ENCODE data around the gene ABCA2.
A peak's percentile ranks its signal among the peaks of the same experiment; 100 is the strongest.

The ABCA2 gene

GRCh38 chr9:136982232-136983051 lies 45.6 kb downstream of the ABCA2 start, which contains the start of gene LCNL1:
TSS of gene LCNL1 (plus strand) at chr9:136982993. CDS start at chr9:136983587, 594 bp downstream.
- peak within 1 kb of the TSS; percentile 65 for H3K23ac ChIP-seq (ENCODE audit: low read depth, low read length, poor library complexity)
- H3K36me3 ChIP-seq (replicated peaks in 1 of 2; ENCODE audit: control insufficient read depth in 2 of 2, insufficient read depth in 2 of 2, low read length in 2 of 2): no peaks in the 10 kb centered on the region
- no peak within 1 kb of the TSS for H2BK120ac ChIP-seq (ENCODE audit: low read depth, low read length)
- H4K91ac ChIP-seq (ENCODE audit: low read depth, low read length, poor library complexity): no peak within 1 kb of the TSS
- H2AFZ ChIP-seq (ENCODE audit: low read length): no peak within 1 kb of the TSS
- H3K79me1 ChIP-seq (ENCODE audit: low read depth, low read length): no peaks in the 10 kb centered on the region
- WGBS, 2 donors (ENCODE audit: extremely low coverage in 2 of 2, insufficient read length in 2 of 2, insufficient replicate concordance in 1 of 2): no CpG with 5 or more reads among the region's 18 CpGs
- peak within 1 kb of the TSS; percentile 60 for H3K9ac ChIP-seq (ENCODE audit: low read depth, low read length, poor library complexity)
- H2BK15ac ChIP-seq (ENCODE audit: low read length): peak within 1 kb of the TSS; percentile 21
- H4K8ac ChIP-seq (ENCODE audit: low read depth, low read length): no peak within 1 kb of the TSS
- no peak within 1 kb of the TSS for H3K18ac ChIP-seq (ENCODE audit: low read length)
- H3K4me1 ChIP-seq (ENCODE audit: control insufficient read depth in 2 of 2, insufficient read depth in 1 of 2, low read depth in 1 of 2, low read length in 2 of 2): peaks cover 0 to 6% of the 10 kb centered on the region in 2 donors
- no peak for DNase-seq (ENCODE audit: low spot score)
- no peak within 1 kb of the TSS for H3K27ac ChIP-seq (replicated peaks; ENCODE audit: low read length)
- no peaks in the 10 kb centered on the region for H3K9me3 ChIP-seq (replicated peaks in 1 of 2; ENCODE audit: control insufficient read depth in 2 of 2, insufficient read depth in 1 of 2, low read depth in 1 of 2, low read length in 2 of 2)
- H3K4me3 ChIP-seq (ENCODE audit: low read length in 2 of 2): no peak within 1 kb of the TSS
- no peak within 1 kb of the TSS for H3K4ac ChIP-seq (ENCODE audit: low read length)
- peak within 1 kb of the TSS; percentile 90 for H2AK5ac ChIP-seq (ENCODE audit: low read depth, low read length)
- H3K4me2 ChIP-seq (ENCODE audit: insufficient read depth, low read length, poor library complexity, severe bottlenecking): no peak within 1 kb of the TSS
- peak within 1 kb of the TSS; percentile 46 for H2BK12ac ChIP-seq (ENCODE audit: low read length)
- no peak within 1 kb of the TSS for H3K14ac ChIP-seq (ENCODE audit: low read length)
- peaks cover 4 to 57% (median 39%) of the 10 kb centered on the region in 3 experiments for H3K27me3 ChIP-seq (ENCODE audit: control insufficient read depth in 3 of 3, insufficient read depth in 3 of 3, low read depth in 1 of 3, low read length in 3 of 3)
- no peak within 1 kb of the TSS for H2BK5ac ChIP-seq (ENCODE audit: low read length)

GRCh38 chr9:136981588-136982231 lies 46.3 kb downstream of the ABCA2 start:
- Histone ChIP-seq H4K91ac (ENCODE audit: low read depth, low read length, poor library complexity) (no peak overlapping the region), H3K27me3 (ENCODE audit: control insufficient read depth in 3 of 3, insufficient read depth in 3 of 3, low read depth in 1 of 3, low read length in 3 of 3) (peaks cover 4 to 64% (median 44%) of the 10 kb centered on the region in 3 experiments), H2BK5ac (ENCODE audit: low read length) (peak overlapping the region; percentile 66), H3K4me2 (ENCODE audit: insufficient read depth, low read length, poor library complexity, severe bottlenecking) (no peak overlapping the region), H3K4me3 (ENCODE audit: low read length in 2 of 2) (no peak overlapping the region), H3K4me1 (ENCODE audit: control insufficient read depth in 2 of 2, insufficient read depth in 1 of 2, low read depth in 1 of 2, low read length in 2 of 2) (peaks cover 0 to 10% of the 10 kb centered on the region in 2 donors), H3K4ac (ENCODE audit: low read length) (no peak overlapping the region), H2BK120ac (ENCODE audit: low read depth, low read length) (no peak overlapping the region), H3K9ac (ENCODE audit: low read depth, low read length, poor library complexity) (no peak overlapping the region), H2BK15ac (ENCODE audit: low read length) (no peak overlapping the region), H3K23ac (ENCODE audit: low read depth, low read length, poor library complexity) (no peak overlapping the region), H3K14ac (ENCODE audit: low read length) (peak overlapping the region; percentile 56), H3K18ac (ENCODE audit: low read length) (no peak overlapping the region), H3K79me1 (ENCODE audit: low read depth, low read length) (no peaks in the 10 kb centered on the region), H2AK5ac (ENCODE audit: low read depth, low read length) (peak overlapping the region; percentile 76), H2BK12ac (ENCODE audit: low read length) (no peak overlapping the region), H3K36me3 (replicated peaks in 1 of 2; ENCODE audit: control insufficient read depth in 2 of 2, insufficient read depth in 2 of 2, low read length in 2 of 2) (no peaks in the 10 kb centered on the region), H3K27ac (replicated peaks; ENCODE audit: low read length) (no peak overlapping the region), H3K9me3 (replicated peaks in 1 of 2; ENCODE audit: control insufficient read depth in 2 of 2, insufficient read depth in 1 of 2, low read depth in 1 of 2, low read length in 2 of 2) (no peaks in the 10 kb centered on the region), H2AFZ (ENCODE audit: low read length) (no peak overlapping the region), H4K8ac (ENCODE audit: low read depth, low read length) (no peak overlapping the region)
- no peak for DNase-seq (ENCODE audit: low spot score)
- no CpG with 5 or more reads among the region's 17 CpGs for WGBS, 2 donors (ENCODE audit: extremely low coverage in 2 of 2, insufficient read length in 2 of 2, insufficient replicate concordance in 1 of 2)

- no peaks in the 10 kb centered on the region for H3K79me1 ChIP-seq (ENCODE audit: low read depth, low read length)
- peak overlapping the region; percentile 66 for H2BK5ac ChIP-seq (ENCODE audit: low read length)
- H4K91ac ChIP-seq (ENCODE audit: low read depth, low read length, poor library complexity): peak overlapping the region; percentile 53
- DNase-seq (ENCODE audit: low spot score): no peak
- H3K4me1 ChIP-seq (ENCODE audit: control insufficient read depth in 2 of 2, insufficient read depth in 1 of 2, low read depth in 1 of 2, low read length in 2 of 2): peaks cover 0 to 10% of the 10 kb centered on the region in 2 donors
- H2BK12ac ChIP-seq (ENCODE audit: low read length): no peak overlapping the region
- H3K27ac ChIP-seq (replicated peaks; ENCODE audit: low read length): no peak overlapping the region
- no peak overlapping the region for H3K4me2 ChIP-seq (ENCODE audit: insufficient read depth, low read length, poor library complexity, severe bottlenecking)
- peak overlapping the region; percentile 81 for H2BK15ac ChIP-seq (ENCODE audit: low read length)
- no peak overlapping the region for H3K9ac ChIP-seq (ENCODE audit: low read depth, low read length, poor library complexity)
- no peaks in the 10 kb centered on the region for H3K36me3 ChIP-seq (replicated peaks in 1 of 2; ENCODE audit: control insufficient read depth in 2 of 2, insufficient read depth in 2 of 2, low read length in 2 of 2)
- H3K9me3 ChIP-seq (replicated peaks in 1 of 2; ENCODE audit: control insufficient read depth in 2 of 2, insufficient read depth in 1 of 2, low read depth in 1 of 2, low read length in 2 of 2): no peaks in the 10 kb centered on the region
- peak overlapping the region; percentile 17 for H2BK120ac ChIP-seq (ENCODE audit: low read depth, low read length)
- peak overlapping the region; percentile 85 for H3K23ac ChIP-seq (ENCODE audit: low read depth, low read length, poor library complexity)
- H3K4ac ChIP-seq (ENCODE audit: low read length): no peak overlapping the region
- H2AFZ ChIP-seq (ENCODE audit: low read length): no peak overlapping the region
- H3K14ac ChIP-seq (ENCODE audit: low read length): peak overlapping the region; percentile 56
- H2AK5ac ChIP-seq (ENCODE audit: low read depth, low read length): peak overlapping the region; percentile 84
- H3K18ac ChIP-seq (ENCODE audit: low read length): peak overlapping the region; percentile 71
- H3K4me3 ChIP-seq (ENCODE audit: low read length in 2 of 2): no peak overlapping the region
- no CpG with 5 or more reads among the region's 16 CpGs for WGBS, 2 donors (ENCODE audit: extremely low coverage in 2 of 2, insufficient read length in 2 of 2, insufficient replicate concordance in 1 of 2)
- H3K27me3 ChIP-seq (ENCODE audit: control insufficient read depth in 3 of 3, insufficient read depth in 3 of 3, low read depth in 1 of 3, low read length in 3 of 3): peaks cover 4 to 71% (median 39%) of the 10 kb centered on the region in 3 experiments
- H4K8ac ChIP-seq (ENCODE audit: low read depth, low read length): no peak overlapping the region
These were observed 47.2 kb downstream of the ABCA2 start for GRCh38 chr9:136980669-136981478.

Data from neuronal stem cell (in vitro differentiated cells).